A673 (cell line): Measurements from ENCODE around the gene COL9A3. TPM values are rescaled to one million over a fixed set of nuclear protein-coding genes. Genes with fewer than 3 reads are reported as not detected.

ENCODE experiments used
- BruUV-seq: library from RNA; stranded (reverse); fragments of 400-500 nt; replicated peaks from 2 replicates; lab custom pipeline; 2021; lab: Mats Ljungman, UMichigan
- CTCF ChIA-PET: fragments of 300-600 bp; sonication (Branson Sonifier 250); formaldehyde crosslinking; loops from one replicate; lab custom pipeline; 2022; ENCODE audit warnings: antibody characterized with exemption; lab: Charles Lee
- POLR2A ChIA-PET: fragments of 300-600 bp; sonication (Branson Sonifier 250); formaldehyde crosslinking; loops from one replicate; lab custom pipeline; 2022; ENCODE audit warnings: antibody characterized with exemption; ENCODE audit not compliant: low non-redundant PET; lab: Charles Lee
- DNase-seq: peaks from one replicate; pipeline ENCODE4 v3.0.0-alpha.2; 2015; ENCODE audit warnings: low spot score
- H3K27ac ChIP-seq: fragments of 200-600 bp; sonication (generic); 2 replicates; pipeline ENCODE4 v1.5.1; 2016; ENCODE audit warnings: mixed run types, low read depth, mild to moderate bottlenecking, mixed read lengths, antibody characterized with exemption, low read length; ENCODE audit not compliant: poor library complexity, severe bottlenecking
- H3K27me3 ChIP-seq: fragments of 200-600 bp; sonication (generic); replicated peaks from 2 replicates; pipeline ENCODE4 v1.6.1; 2017; ENCODE audit warnings: mixed run types, low read depth, mild to moderate bottlenecking, mixed read lengths, antibody characterized with exemption, low read length; ENCODE audit not compliant: insufficient read depth, poor library complexity
- H3K36me3 ChIP-seq: fragments of 200-600 bp; sonication (generic); 2 replicates; pipeline ENCODE4 v1.6.1; 2016; ENCODE audit warnings: mixed run types, mild to moderate bottlenecking, mixed read lengths, antibody characterized with exemption, low read length; ENCODE audit not compliant: insufficient read depth, poor library complexity, severe bottlenecking
- H3K4me1 ChIP-seq: fragments of 200-600 bp; sonication (generic); 2 replicates; pipeline ENCODE4 v1.6.1; 2017; ENCODE audit warnings: mixed run types, mild to moderate bottlenecking, mixed read lengths, antibody characterized with exemption, low read length; ENCODE audit not compliant: insufficient read depth, poor library complexity, severe bottlenecking
- H3K4me3 ChIP-seq: fragments of 200-600 bp; sonication (generic); 2 replicates; pipeline ENCODE4 v1.5.1; 2016; ENCODE audit warnings: low read depth, mixed run types, mild to moderate bottlenecking, mixed read lengths, low read length; ENCODE audit not compliant: poor library complexity, severe bottlenecking
- H3K9me3 ChIP-seq: fragments of 200-600 bp; sonication (generic); 2 replicates; pipeline ENCODE4 v1.6.1; 2016; ENCODE audit warnings: mixed run types, low read depth, mild to moderate bottlenecking, mixed read lengths, antibody characterized with exemption, low read length; ENCODE audit not compliant: poor library complexity, severe bottlenecking
- EZH2 ChIP-seq: fragments of 200-600 bp; sonication (generic); IDR thresholded peaks from 2 replicates; pipeline ENCODE4 v1.6.1; 2017; ENCODE audit warnings: borderline replicate concordance, low read depth, mild to moderate bottlenecking, mixed read lengths, antibody characterized with exemption, low read length; ENCODE audit not compliant: poor library complexity, severe bottlenecking
- intact Hi-C: fragments of 100-400 bp; cut with micrococcal nuclease; formaldehyde crosslinking; loops from one replicate; pipeline ENCODE4 v1.10.0; 2022; ENCODE audit not compliant: unreplicated experiment
- total RNA-seq: library from RNA; stranded (reverse); gene quantifications from 2 replicates; pipeline ENCODE4 v1.2.3, GENCODE V29; 2021
- TF ChIP-seq, protein P1 (sequence below): fragments of 300-800, 200-600 bp; sonication (generic); conservative IDR thresholded peaks from 2 replicates; pipeline ENCODE4 v1.5.1; 2017; ENCODE audit warnings: low read depth, mild to moderate bottlenecking, antibody characterized with exemption, low read length, moderate library complexity, mixed read lengths

Gene COL9A3
- total RNA-seq, 1 experiment from 2014 or later: 8.4 TPM

DNA sequence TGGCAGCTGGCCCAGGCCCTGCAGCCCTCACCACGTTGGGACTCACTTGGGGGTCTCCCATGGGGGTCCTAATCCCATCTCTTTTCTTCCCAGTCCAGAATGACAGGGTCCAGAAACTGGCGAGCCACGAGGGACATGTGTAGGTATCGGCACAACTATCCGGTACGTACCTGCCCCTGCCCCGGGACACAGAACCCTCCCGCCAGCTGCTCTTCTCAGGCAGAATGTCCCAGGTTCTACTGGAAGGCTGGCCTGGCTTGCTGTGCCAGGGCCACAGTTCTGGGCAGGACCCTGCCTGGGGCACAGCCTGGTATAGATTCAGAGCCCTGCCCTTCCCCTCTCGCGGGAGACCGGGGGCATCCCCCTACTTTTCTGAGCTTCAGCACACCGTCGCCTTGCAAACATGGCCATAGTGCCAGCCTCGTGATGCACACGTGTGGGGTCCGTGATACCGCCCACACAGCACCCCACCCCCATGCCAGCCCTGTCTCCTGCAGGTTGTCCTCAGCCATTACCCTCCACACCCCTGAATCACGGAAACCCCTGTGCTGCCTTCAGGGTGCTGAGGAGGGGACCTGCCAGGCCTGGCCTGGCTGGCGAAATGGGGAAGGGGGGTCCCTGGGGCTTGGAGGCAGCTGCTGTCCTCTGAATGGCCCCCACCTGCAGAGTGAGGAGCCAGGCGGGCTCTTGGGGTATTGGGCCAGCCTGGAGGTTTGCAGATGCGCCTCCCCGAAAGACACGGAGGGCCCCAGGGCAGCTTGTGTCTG, 9.2 kb upstream of the COL9A3 start:
- H3K4me1 ChIP-seq: peaks cover 18% of the 10 kb centered on the region
- ChIA-PET CTCF (interaction anchor here (0.6 to 1.7 kb wide), 5 partner anchors 12 to 308 kb away, joined by 3 to 6 read pairs (median 4); partner anchors contain the start of gene MRGBP), POLR2A (interaction anchor here (0.7 kb wide), 2 partner anchors 26 to 165 kb away, joined by 3 read pairs; no protein-coding TSS in a partner anchor)
- DNase-seq: no peak
- no peak overlapping the region for H3K27ac ChIP-seq
- TF ChIP-seq, protein P1, sequence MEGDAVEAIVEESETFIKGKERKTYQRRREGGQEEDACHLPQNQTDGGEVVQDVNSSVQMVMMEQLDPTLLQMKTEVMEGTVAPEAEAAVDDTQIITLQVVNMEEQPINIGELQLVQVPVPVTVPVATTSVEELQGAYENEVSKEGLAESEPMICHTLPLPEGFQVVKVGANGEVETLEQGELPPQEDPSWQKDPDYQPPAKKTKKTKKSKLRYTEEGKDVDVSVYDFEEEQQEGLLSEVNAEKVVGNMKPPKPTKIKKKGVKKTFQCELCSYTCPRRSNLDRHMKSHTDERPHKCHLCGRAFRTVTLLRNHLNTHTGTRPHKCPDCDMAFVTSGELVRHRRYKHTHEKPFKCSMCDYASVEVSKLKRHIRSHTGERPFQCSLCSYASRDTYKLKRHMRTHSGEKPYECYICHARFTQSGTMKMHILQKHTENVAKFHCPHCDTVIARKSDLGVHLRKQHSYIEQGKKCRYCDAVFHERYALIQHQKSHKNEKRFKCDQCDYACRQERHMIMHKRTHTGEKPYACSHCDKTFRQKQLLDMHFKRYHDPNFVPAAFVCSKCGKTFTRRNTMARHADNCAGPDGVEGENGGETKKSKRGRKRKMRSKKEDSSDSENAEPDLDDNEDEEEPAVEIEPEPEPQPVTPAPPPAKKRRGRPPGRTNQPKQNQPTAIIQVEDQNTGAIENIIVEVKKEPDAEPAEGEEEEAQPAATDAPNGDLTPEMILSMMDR: no peak
- TF ChIP-seq EZH2: no peak
- no TSS peak for BruUV-seq
- no peaks in the 10 kb centered on the region for H3K27me3 ChIP-seq
- intact Hi-C loops: no loop called here
- H3K9me3 ChIP-seq: no peaks in the 10 kb centered on the region
- peaks cover 43% of the 10 kb centered on the region for H3K36me3 ChIP-seq
- no peak overlapping the region for H3K4me3 ChIP-seq

GRCh38 chr20:62808211-62808865, 8.5 kb upstream of the COL9A3 start:
- H3K4me3 ChIP-seq: no peak overlapping the region
- BruUV-seq: no TSS peak
- peak; percentile 79 for DNase-seq
- no peaks in the 10 kb centered on the region for H3K27me3 ChIP-seq
- ChIA-PET POLR2A (interaction anchor here (0.7 kb wide), 2 partner anchors 26 to 165 kb away, joined by 3 read pairs; no protein-coding TSS in a partner anchor), CTCF (interaction anchor here (0.7 to 1.7 kb wide), 6 partner anchors 12 to 309 kb away, joined by 3 to 7 read pairs (median 5); partner anchors contain the start of gene MRGBP)
- H3K27ac ChIP-seq: no peak overlapping the region
- intact Hi-C loops: no loop called here
- no peak for TF ChIP-seq EZH2
- TF ChIP-seq, protein P1: peak; percentile 91
- peaks cover 46% of the 10 kb centered on the region for H3K36me3 ChIP-seq
- H3K9me3 ChIP-seq: no peaks in the 10 kb centered on the region
- peaks cover 18% of the 10 kb centered on the region for H3K4me1 ChIP-seq

DNA sequence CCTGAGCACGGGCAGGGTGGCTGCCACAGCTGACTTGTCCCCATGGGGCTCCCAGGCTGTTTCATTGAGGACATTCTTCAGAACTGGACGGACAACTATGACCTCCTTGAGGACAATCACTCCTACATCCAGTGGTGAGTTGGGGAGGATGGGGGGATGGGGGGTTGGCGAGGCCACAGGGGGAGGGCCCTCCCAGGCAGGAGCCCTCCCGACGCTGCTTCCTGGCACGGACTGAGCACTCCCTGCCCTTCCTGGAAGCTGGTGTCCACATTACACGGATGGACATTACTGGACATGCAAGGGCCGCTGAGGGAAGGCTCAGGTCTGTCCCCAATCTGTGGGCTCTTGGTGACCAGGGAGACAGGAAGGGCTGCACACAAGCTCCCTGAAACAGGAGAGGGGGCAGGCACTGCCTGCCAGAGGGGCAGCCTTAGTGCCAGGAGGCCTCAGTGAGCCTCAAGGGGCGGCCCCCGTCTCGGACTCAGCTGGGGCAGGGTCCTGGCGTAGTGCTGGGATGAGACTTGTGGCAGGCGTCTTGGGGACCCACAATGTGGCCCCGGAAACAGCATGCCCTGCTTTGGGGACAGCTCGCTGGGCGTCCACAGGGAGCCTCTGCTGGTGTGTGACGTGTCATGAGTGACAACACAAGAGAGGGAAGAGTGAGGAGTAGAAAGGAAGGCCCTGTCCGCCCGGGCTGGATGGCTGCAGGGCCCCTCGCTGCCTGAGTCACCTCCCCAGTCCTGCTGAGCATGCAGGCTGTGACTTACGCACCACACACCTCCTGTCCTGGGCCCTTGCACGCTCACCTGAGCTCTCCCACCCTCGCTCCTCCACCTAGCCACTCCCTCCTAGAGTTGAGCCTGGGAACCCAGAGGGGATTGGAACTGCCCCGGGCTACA, 7.1 kb upstream of the COL9A3 start:
- Histone ChIP-seq H3K4me1 (peaks cover 13% of the 10 kb centered on the region), H3K36me3 (peaks cover 46% of the 10 kb centered on the region), H3K4me3 (no peak overlapping the region), H3K9me3 (no peaks in the 10 kb centered on the region), H3K27me3 (no peaks in the 10 kb centered on the region), H3K27ac (no peak overlapping the region)
- CTCF ChIA-PET: interaction anchor here (0.7 to 0.8 kb wide), 2 partner anchors 12 to 162 kb away, joined by 5 to 7 read pairs; no protein-coding TSS in a partner anchor
- DNase-seq: no peak
- no TSS peak for BruUV-seq
- no peak for TF ChIP-seq EZH2
- TF ChIP-seq, protein P1: no peak
- intact Hi-C loops: no loop called here
- POLR2A ChIA-PET: no interaction called here
